Endothelial cell of umbilical vein (primary cell): ENCODE results near the gene PRR3.

Source experiments
- CTCF ChIP-seq, 2 donors: IDR thresholded peaks; 1 replicate in 1 of 2; 2 replicates in 1 of 2; pipeline ENCODE4 v1.5.1; 2011; ENCODE audit warnings: low read length in 2 of 2, mild to moderate bottlenecking in 2 of 2, moderate library complexity in 2 of 2, control low read depth in 1 of 2, inconsistent platforms in 1 of 2, low read depth in 1 of 2; ENCODE audit not compliant: insufficient read depth in 1 of 2; ENCODE audit errors: extremely low read depth in 1 of 2
- FOS ChIP-seq: IDR thresholded peaks from 2 replicates; pipeline ENCODE4 v1.6.1; 2011; ENCODE audit warnings: mild to moderate bottlenecking, low read length, moderate library complexity, borderline replicate concordance; ENCODE audit not compliant: insufficient read depth
- GATA2 ChIP-seq: IDR thresholded peaks from 2 replicates; pipeline ENCODE4 v1.7.0; 2011; ENCODE audit warnings: low read depth, mild to moderate bottlenecking, moderate library complexity, mixed read lengths, low read length; ENCODE audit not compliant: insufficient read length, insufficient read depth
- POLR2A ChIP-seq: IDR thresholded peaks from 2 replicates; pipeline ENCODE4 v1.6.1; 2012; ENCODE audit warnings: low read depth, mild to moderate bottlenecking, control low read depth, low read length
- POLR2AphosphoS5 ChIP-seq: IDR thresholded peaks from 2 replicates; pipeline ENCODE4 v1.6.1; 2012; ENCODE audit warnings: low read depth, mild to moderate bottlenecking, control low read depth, low read length, moderate library complexity; ENCODE audit not compliant: insufficient read depth

- TF ChIP-seq GATA2 (no peak), CTCF (IDR thresholded peaks at IDR 0.05; ENCODE audit: extremely low read depth in 1 of 2, insufficient read depth in 1 of 2, low read depth in 1 of 2, low read length in 2 of 2) (no peak), POLR2AphosphoS5 (no peak), POLR2A (no peak), FOS (no peak)
Measured at GRCh38 chr6:30562470-30563425, 5.7 kb downstream of the PRR3 start.
